ENCODE data around the gene IGLL5. TPM values are rescaled to one million over a fixed set of nuclear protein-coding genes. Genes with fewer than 3 reads are reported as not detected.
"Not testable (repeated sequence)": the region's sequence is repeated elsewhere in the genome, so short reads cannot be mapped to it uniquely, and the experiment has no call there.

Gene IGLL5
- total and polyA plus RNA-seq, 2 donors (not counting 1 experiment from before 2014, with no cell fraction given), result not detected

GRCh38 chr22:22903355-22903777 is 15.8 kb downstream of the IGLL5 start:
- TF ChIP-seq EZH2 (IDR thresholded peaks at IDR 0.05; ENCODE audit: low read length, missing control alignments) (no peak), CTCF (conservative IDR thresholded peaks at IDR 0.05 in 1 of 2, IDR thresholded peaks at IDR 0.05 in 1 of 2; ENCODE audit: low read depth in 1 of 2, low read length in 2 of 2) (no peak)
- no peak for DNase-seq (ENCODE audit: low read depth in 2 of 2)
- Histone ChIP-seq H3K27ac (ENCODE audit: insufficient read depth, low read length) (no peak overlapping the region), H3K4me2 (ENCODE audit: extremely low read depth, insufficient read depth, low read length) (no peak overlapping the region), H4K20me1 (ENCODE audit: control insufficient read depth, extremely low read depth, insufficient read depth, low read length) (no peaks in the 10 kb centered on the region), H2AFZ (ENCODE audit: low read length) (no peak overlapping the region), H3K4me1 (ENCODE audit: control insufficient read depth, extremely low read depth, insufficient read depth, low read length) (no peaks in the 10 kb centered on the region), H3K27me3 (ENCODE audit: control insufficient read depth, insufficient read depth, low read length) (no peaks in the 10 kb centered on the region), H3K9me3 (ENCODE audit: control insufficient read depth, insufficient read depth, low read depth, low read length) (no peaks in the 10 kb centered on the region), H3K4me3 (replicated peaks in 1 of 4; ENCODE audit: control extremely low read depth in 1 of 4, insufficient read depth in 1 of 4, low read depth in 3 of 4, low read length in 4 of 4) (no peak overlapping the region), H3K36me3 (ENCODE audit: control insufficient read depth, insufficient read depth, low read length) (no peaks in the 10 kb centered on the region), H3K79me2 (ENCODE audit: control insufficient read depth, insufficient read depth, low read length) (no peaks in the 10 kb centered on the region), H3K9ac (ENCODE audit: insufficient read depth, low read length) (no peak overlapping the region)

GRCh38 chr22:22903781-22904192 is 16.2 kb downstream of the IGLL5 start:
- not testable (repeated sequence) for H3K27ac ChIP-seq (ENCODE audit: insufficient read depth, low read length)

GRCh38 chr22:22904736-22905135 is 17.1 kb downstream of the IGLL5 start:
- not testable (repeated sequence) for H3K27me3 ChIP-seq (ENCODE audit: control insufficient read depth, insufficient read depth, low read length); H3K36me3 ChIP-seq (ENCODE audit: control insufficient read depth, insufficient read depth, low read length); H2AFZ ChIP-seq (ENCODE audit: low read length); H3K79me2 ChIP-seq (ENCODE audit: control insufficient read depth, insufficient read depth, low read length); H3K9me3 ChIP-seq (ENCODE audit: control insufficient read depth, insufficient read depth, low read depth, low read length); H3K4me3 ChIP-seq (replicated peaks in 1 of 4; ENCODE audit: control extremely low read depth in 1 of 4, insufficient read depth in 1 of 4, low read depth in 3 of 4, low read length in 4 of 4); DNase-seq (ENCODE audit: low read depth in 2 of 2); H3K9ac ChIP-seq (ENCODE audit: insufficient read depth, low read length); H4K20me1 ChIP-seq (ENCODE audit: control insufficient read depth, extremely low read depth, insufficient read depth, low read length); H3K4me2 ChIP-seq (ENCODE audit: extremely low read depth, insufficient read depth, low read length); H3K4me1 ChIP-seq (ENCODE audit: control insufficient read depth, extremely low read depth, insufficient read depth, low read length); H3K27ac ChIP-seq (ENCODE audit: insufficient read depth, low read length)

More at GRCh38 chr22:22903781-22904192, 16.2 kb downstream of the IGLL5 start:
- not testable (repeated sequence) for H2AFZ ChIP-seq (ENCODE audit: low read length); H4K20me1 ChIP-seq (ENCODE audit: control insufficient read depth, extremely low read depth, insufficient read depth, low read length); H3K79me2 ChIP-seq (ENCODE audit: control insufficient read depth, insufficient read depth, low read length); H3K9ac ChIP-seq (ENCODE audit: insufficient read depth, low read length); H3K36me3 ChIP-seq (ENCODE audit: control insufficient read depth, insufficient read depth, low read length); H3K4me3 ChIP-seq (replicated peaks in 1 of 4; ENCODE audit: control extremely low read depth in 1 of 4, insufficient read depth in 1 of 4, low read depth in 3 of 4, low read length in 4 of 4); H3K4me2 ChIP-seq (ENCODE audit: extremely low read depth, insufficient read depth, low read length); H3K9me3 ChIP-seq (ENCODE audit: control insufficient read depth, insufficient read depth, low read depth, low read length); H3K4me1 ChIP-seq (ENCODE audit: control insufficient read depth, extremely low read depth, insufficient read depth, low read length); DNase-seq (ENCODE audit: low read depth in 2 of 2); H3K27me3 ChIP-seq (ENCODE audit: control insufficient read depth, insufficient read depth, low read length)

GRCh38 chr22:22906391-22906790 is 18.8 kb downstream of the IGLL5 start:
- not testable (repeated sequence) for H2AFZ ChIP-seq (ENCODE audit: low read length); H3K4me1 ChIP-seq (ENCODE audit: control insufficient read depth, extremely low read depth, insufficient read depth, low read length); H3K9me3 ChIP-seq (ENCODE audit: control insufficient read depth, insufficient read depth, low read depth, low read length); H4K20me1 ChIP-seq (ENCODE audit: control insufficient read depth, extremely low read depth, insufficient read depth, low read length); H3K9ac ChIP-seq (ENCODE audit: insufficient read depth, low read length); H3K27me3 ChIP-seq (ENCODE audit: control insufficient read depth, insufficient read depth, low read length); DNase-seq (ENCODE audit: low read depth in 2 of 2); H3K4me2 ChIP-seq (ENCODE audit: extremely low read depth, insufficient read depth, low read length); H3K36me3 ChIP-seq (ENCODE audit: control insufficient read depth, insufficient read depth, low read length); H3K4me3 ChIP-seq (replicated peaks in 1 of 4; ENCODE audit: control extremely low read depth in 1 of 4, insufficient read depth in 1 of 4, low read depth in 3 of 4, low read length in 4 of 4); H3K27ac ChIP-seq (ENCODE audit: insufficient read depth, low read length); H3K79me2 ChIP-seq (ENCODE audit: control insufficient read depth, insufficient read depth, low read length)

All from fibroblast of lung (primary cell).